K562 (cell line): Measurements from ENCODE around the gene CASP2. TPM values are rescaled to one million over a fixed set of nuclear protein-coding genes. Genes with fewer than 3 reads are reported as not detected.

Experiments
- ELF2 ChIP-seq: fragments of 250-450 bp; sonication (Bioruptor Pico); IDR thresholded peaks from 2 replicates; pipeline ENCODE4 v1.5.0; 2021; ENCODE audit warnings: mild to moderate bottlenecking
- FOSL1 ChIP-seq: fragments of 200-800 bp; sonication (Bioruptor generic); conservative IDR thresholded peaks from 2 replicates; pipeline ENCODE4 v1.6.1; 2016; ENCODE audit warnings: missing genetic modification characterization, missing compliant biosample characterization
- GTF2F1 ChIP-seq: IDR thresholded peaks from 2 replicates; pipeline ENCODE4 v1.6.1; 2011; ENCODE audit warnings: low read depth, low read length, improper control_type of control experiment
- SMARCA4 ChIP-seq: fragments of 450-650 bp; IDR thresholded peaks from 2 replicates; pipeline ENCODE4 v1.6.1; 2016
- SRSF9 ChIP-seq: fragments of 200-400 bp; formaldehyde crosslinking; IDR thresholded peaks from 2 replicates; pipeline ENCODE4 v1.6.1; 2017; ENCODE audit warnings: low read depth, low read length, borderline replicate concordance
- U2AF1 ChIP-seq: fragments of 200-400 bp; formaldehyde crosslinking; optimal IDR thresholded peaks from 2 replicates; pipeline ENCODE3; 2017; ENCODE audit warnings: mild to moderate bottlenecking, low read depth, low read length, moderate library complexity
- ZC3H11A ChIP-seq: IDR thresholded peaks from 2 replicates; pipeline ENCODE4 v1.6.1; 2012; ENCODE audit warnings: low read depth, low read length, improper control_type of control experiment
- ZNF407 ChIP-seq: fragments of 450-650 bp; IDR thresholded peaks from 2 replicates; pipeline ENCODE4 v1.6.1; 2016; ENCODE audit warnings: low read depth
- polyA plus RNA-seq, 8 experiments: library from polyadenylated mRNA; depleted of rRNA in 4 of 8; stranded (reverse) in 5 of 8; unstranded in 3 of 8; fragments of >200 nt; fragmentation: Nextera tagmentation in 2 of 8; fragmentation: Illumina TruSeq in 1 of 8; extraction: Ambion mirVana in 2 of 8; extraction: Trizol in 1 of 8; gene quantifications; 2 replicates each; pipeline versions ENCODE4 v1.2.1 to v1.2.3, GENCODE V29; 2011 to 2014; ENCODE audit warnings: inconsistent platforms in 1 of 8, missing spikeins in 1 of 8
- total RNA-seq, 7 experiments: library from RNA; depleted of rRNA in 6 of 7; stranded (reverse); fragments of >200 nt in 6 of 7; fragmentation: Illumina TruSeq in 2 of 7; extraction: Trizol in 2 of 7; gene quantifications; 2 replicates each; pipeline versions ENCODE4 v1.2.1 to v1.2.3, GENCODE V29; 2011 to 2021; ENCODE audit warnings: low replicate concordance in 1 of 7
- TF ChIP-seq, protein P1 (sequence below), 2 experiments: fragments of 450-650 bp; IDR thresholded peaks; 2 replicates each; pipeline ENCODE4 v1.6.1; 2016; ENCODE audit warnings: mild to moderate bottlenecking in 2 of 2, borderline replicate concordance in 1 of 2, low read depth in 1 of 2, moderate library complexity in 1 of 2
- TF ChIP-seq, protein P2 (sequence below): sonication (generic); formaldehyde crosslinking; IDR thresholded peaks from 2 replicates; pipeline ENCODE4 v1.9.0; 2022; ENCODE audit warnings: mild to moderate bottlenecking, missing genetic modification reagents
- TF ChIP-seq, protein P3 (sequence below): IDR thresholded peaks from 2 replicates; pipeline ENCODE4 v1.6.1; 2011; ENCODE audit not compliant: insufficient read length; ENCODE audit errors: extremely low read depth

The CASP2 gene
- total and polyA plus RNA-seq, 9 of the 15 experiments (the other 6 are each of a cell fraction or from before 2014, with no cell fraction given), result 18.8 to 64.9 (median 24.1) TPM

DNA sequence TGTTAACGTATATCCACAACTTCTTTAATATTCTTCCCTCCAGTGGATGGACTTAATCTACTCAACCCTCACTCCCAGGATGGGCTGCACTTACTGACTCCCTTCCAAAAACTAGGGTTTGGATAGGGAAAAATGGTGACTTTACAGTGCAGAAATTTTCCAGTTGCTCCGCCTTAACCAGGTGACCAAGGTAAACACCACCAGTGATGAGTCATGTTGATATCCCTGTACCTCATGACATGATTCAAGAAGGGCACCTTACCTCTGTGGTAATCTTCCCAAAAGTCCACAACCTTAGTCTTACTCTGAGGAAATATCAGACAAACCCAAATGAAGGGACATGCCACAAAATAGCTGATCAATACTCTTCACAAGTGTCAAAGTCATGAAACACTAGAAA, 28.4 kb upstream of the CASP2 start (continued):
- TF ChIP-seq, protein P1, sequence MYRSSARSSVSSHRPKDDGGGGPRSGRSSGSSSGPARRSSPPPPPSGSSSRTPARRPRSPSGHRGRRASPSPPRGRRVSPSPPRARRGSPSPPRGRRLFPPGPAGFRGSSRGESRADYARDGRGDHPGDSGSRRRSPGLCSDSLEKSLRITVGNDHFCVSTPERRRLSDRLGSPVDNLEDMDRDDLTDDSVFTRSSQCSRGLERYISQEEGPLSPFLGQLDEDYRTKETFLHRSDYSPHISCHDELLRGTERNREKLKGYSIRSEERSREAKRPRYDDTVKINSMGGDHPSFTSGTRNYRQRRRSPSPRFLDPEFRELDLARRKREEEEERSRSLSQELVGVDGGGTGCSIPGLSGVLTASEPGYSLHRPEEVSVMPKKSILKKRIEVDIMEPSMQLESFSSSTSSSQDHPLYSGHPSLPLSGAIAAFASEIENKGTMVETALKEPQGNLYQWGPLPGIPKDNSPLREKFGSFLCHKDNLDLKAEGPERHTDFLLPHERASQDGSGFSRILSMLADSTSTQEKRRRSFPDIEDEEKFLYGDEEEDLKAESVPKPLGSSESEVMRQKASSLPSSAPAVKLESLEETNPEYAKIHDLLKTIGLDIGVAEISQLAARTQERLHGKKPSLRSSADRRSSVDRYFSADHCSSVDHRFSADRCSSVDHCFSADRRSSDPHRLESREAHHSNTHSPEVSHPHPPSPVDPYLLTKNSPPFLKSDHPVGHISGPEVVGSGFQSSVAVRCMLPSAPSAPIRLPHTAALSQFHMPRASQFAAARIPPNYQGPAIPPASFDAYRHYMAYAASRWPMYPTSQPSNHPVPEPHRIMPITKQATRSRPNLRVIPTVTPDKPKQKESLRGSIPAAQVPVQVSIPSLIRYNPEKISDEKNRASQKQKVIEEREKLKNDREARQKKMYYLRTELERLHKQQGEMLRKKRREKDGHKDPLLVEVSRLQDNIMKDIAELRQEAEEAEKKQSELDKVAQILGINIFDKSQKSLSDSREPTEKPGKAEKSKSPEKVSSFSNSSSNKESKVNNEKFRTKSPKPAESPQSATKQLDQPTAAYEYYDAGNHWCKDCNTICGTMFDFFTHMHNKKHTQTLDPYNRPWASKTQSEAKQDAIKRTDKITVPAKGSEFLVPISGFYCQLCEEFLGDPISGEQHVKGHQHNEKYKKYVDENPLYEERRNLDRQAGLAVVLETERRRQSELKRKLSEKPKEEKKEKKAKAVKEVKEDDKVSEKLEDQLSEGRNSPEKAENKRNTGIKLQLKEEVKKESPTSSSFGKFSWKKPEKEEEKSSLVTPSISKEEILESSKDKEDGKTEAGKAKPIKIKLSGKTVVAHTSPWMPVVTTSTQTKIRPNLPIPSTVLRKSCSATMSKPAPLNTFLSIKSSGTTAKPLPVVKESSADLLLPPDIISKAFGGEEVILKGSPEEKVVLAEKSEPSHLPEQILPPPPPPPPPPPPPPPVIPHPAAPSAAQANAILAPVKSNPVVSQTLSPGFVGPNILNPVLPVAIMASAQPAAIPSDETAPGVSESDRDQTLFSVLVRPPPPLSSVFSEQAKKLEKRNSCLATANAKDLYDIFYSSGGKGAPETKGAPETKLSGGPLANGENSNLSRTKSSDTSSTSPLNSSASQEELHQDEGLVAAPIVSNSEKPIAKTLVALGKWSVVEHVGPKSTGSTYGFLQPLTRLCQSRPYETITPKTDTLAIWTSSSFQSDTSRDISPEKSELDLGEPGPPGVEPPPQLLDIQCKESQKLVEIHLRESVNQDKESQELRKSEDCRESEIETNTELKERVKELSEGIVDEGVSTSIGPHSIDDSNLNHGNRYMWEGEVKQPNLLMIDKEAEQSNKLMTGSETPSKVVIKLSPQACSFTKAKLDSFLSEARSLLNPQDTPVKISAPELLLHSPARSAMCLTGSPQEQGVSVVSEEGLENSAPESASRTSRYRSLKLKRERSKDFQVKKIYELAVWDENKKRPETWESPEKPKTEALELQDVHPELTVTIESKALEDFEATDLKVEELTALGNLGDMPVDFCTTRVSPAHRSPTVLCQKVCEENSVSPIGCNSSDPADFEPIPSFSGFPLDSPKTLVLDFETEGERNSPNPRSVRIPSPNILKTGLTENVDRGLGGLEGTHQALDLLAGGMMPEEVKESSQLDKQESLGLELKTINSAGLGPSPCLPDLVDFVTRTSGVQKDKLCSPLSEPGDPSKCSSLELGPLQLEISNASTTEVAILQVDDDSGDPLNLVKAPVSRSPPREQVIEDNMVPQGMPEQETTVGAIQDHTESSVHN (IDR thresholded peaks at IDR 0.05; ENCODE audit: borderline replicate concordance in 1 of 2, low read depth in 1 of 2), result no peak
- no peak for TF ChIP-seq SRSF9
- no peak for TF ChIP-seq GTF2F1
- peak; percentile 33; the same call in 1 of the 2 replicates for TF ChIP-seq FOSL1 (tag)
- 0 out of 2 replicates have a peak, but pooled peaks have one; percentile 12 for TF ChIP-seq SMARCA4
- TF ChIP-seq U2AF1, result no peak
- TF ChIP-seq, protein P2, sequence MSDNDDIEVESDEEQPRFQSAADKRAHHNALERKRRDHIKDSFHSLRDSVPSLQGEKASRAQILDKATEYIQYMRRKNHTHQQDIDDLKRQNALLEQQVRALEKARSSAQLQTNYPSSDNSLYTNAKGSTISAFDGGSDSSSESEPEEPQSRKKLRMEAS (CRISPR knock-in tag), result no peak
- TF ChIP-seq ZNF407, result no peak
- TF ChIP-seq, protein P3, sequence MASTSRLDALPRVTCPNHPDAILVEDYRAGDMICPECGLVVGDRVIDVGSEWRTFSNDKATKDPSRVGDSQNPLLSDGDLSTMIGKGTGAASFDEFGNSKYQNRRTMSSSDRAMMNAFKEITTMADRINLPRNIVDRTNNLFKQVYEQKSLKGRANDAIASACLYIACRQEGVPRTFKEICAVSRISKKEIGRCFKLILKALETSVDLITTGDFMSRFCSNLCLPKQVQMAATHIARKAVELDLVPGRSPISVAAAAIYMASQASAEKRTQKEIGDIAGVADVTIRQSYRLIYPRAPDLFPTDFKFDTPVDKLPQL, result no peak
- TF ChIP-seq ZC3H11A, result no peak
- no peak for TF ChIP-seq ELF2 (CRISPR knock-in tag)
